Astrocyte of the cerebellum (primary cell): ENCODE data around the gene MBNL2.
A peak's percentile ranks its signal among the peaks of the same experiment; 100 is the strongest.

Experiments used
- DNase-seq: peaks from one replicate; pipeline ENCODE4 v3.0.0-alpha.2; 2011; ENCODE audit warnings: low read depth
- H3K4me3 ChIP-seq: 2 replicates; pipeline ENCODE4 v1.5.1; 2011; ENCODE audit warnings: mild to moderate bottlenecking, low read depth, low read length, moderate library complexity
- in situ Hi-C: cut with HindIII; loops from 2 replicates; pipeline ENCODE4 v1.10.0; 2017; ENCODE audit warnings: low sequenced_read_pairs
- TF ChIP-seq, protein P1 (sequence below): IDR thresholded peaks from 2 replicates; pipeline ENCODE4 v1.5.1; 2012; ENCODE audit warnings: low read length, low read depth, moderate library complexity, mild to moderate bottlenecking; ENCODE audit errors: missing control alignments

Gene MBNL2

DNA sequence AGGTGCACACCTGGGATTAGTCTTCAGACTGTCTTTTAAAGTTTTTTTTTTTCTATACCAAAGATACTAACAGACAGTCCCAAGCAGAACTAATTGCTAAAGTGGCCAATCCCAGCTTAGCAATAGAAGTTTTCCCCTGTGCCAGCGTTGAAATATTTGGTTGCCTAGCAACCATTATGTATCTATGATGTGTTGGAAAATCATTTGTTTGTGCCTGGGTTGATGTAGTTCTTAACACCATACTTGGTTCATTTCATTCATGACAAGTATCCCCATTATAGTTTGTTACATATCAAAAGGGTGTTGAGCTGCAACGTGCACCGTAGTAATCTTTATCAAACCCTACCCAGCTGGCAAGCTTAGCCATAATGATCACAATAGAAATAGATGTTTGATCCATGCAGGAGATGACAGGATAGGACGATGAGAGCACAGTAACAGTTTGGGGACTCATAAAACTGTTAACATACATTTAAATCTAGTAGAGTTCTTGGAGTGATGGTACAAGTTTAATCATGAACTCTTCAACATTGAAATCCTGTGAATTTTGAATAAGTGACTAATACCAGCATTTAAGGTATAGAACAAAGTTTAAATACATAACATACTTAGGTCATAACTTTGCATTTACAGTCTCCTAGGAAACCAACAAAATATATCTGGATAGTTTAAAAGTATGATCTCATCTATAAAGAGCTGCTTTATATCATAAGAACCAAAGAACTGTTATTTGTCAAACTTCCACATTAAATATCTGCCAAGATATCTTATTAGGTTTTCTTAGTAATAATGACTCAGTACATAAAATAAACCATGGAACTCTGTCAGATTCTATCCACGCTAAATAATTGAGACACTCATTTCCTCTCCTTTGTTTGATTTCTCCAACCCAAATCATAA is 73.4 kb downstream of the MBNL2 start:
- no peak overlapping the region for H3K4me3 ChIP-seq
- TF ChIP-seq, protein P1, sequence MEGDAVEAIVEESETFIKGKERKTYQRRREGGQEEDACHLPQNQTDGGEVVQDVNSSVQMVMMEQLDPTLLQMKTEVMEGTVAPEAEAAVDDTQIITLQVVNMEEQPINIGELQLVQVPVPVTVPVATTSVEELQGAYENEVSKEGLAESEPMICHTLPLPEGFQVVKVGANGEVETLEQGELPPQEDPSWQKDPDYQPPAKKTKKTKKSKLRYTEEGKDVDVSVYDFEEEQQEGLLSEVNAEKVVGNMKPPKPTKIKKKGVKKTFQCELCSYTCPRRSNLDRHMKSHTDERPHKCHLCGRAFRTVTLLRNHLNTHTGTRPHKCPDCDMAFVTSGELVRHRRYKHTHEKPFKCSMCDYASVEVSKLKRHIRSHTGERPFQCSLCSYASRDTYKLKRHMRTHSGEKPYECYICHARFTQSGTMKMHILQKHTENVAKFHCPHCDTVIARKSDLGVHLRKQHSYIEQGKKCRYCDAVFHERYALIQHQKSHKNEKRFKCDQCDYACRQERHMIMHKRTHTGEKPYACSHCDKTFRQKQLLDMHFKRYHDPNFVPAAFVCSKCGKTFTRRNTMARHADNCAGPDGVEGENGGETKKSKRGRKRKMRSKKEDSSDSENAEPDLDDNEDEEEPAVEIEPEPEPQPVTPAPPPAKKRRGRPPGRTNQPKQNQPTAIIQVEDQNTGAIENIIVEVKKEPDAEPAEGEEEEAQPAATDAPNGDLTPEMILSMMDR: no peak
- in situ Hi-C loops: no loop called here
- DNase-seq: peak; percentile 47

DNA sequence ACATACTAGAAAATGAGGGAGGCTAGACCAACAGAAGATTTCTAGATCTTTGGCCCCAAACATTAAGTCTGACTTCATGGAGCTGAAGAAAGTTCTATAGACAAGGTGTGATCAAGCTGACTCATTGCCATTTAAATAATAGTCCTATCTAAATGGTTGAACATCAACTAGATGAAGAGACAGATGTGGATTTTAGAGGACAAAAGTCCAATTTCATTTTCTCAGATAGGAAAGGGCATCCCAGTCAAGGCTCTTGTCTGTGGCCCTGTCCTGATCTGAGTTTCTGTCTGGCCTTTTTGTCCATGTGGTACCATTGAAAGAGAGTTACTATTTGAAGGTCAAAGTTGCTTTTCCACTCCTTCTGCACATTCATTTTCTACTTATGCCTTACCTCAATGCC is 74.6 kb downstream of the MBNL2 start:
- in situ Hi-C loops: no loop called here
- no peak for DNase-seq
- H3K4me3 ChIP-seq: no peak overlapping the region
- TF ChIP-seq, protein P1: no peak

DNA sequence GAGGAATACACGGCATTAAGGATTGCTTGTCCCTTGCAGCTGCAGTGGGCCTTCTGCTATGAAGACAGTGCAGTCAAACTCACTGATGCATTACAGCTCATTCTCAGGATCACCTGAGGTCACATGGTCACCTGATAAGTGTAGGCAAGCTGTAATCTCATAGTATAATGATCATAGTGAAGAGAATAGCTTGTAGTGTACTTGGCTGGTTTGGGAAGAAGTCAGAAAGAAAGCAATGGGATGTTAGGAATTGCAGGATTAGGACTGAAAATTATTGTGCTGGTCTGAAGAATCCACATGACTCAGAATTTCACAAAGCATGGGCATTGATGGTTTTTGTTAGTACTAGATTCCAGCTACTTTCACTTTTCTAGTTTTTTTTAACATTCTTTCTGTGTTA is 76.7 kb downstream of the MBNL2 start:
- TF ChIP-seq, protein P1: no peak
- H3K4me3 ChIP-seq: no peak overlapping the region
- in situ Hi-C loops: no loop called here
- no peak for DNase-seq

DNA sequence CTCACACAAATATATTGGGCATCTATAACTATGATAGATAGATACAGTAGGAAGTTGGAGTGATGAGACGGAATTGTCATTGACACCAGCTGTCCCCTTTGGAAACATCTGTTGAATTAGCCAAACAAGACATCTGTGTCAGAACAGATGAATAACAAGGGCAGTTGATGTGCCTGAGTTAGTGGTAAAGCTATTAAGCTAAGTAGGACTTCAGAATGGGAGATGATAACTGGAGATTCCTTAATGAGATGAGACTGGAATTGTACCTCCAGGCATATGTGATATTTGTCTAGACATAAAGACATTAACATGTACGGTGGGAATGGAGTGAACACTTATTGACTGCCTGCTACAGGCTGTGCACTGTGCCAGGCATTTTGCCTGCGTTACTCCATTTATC is 78.7 kb downstream of the MBNL2 start:
- H3K4me3 ChIP-seq: no peak overlapping the region
- TF ChIP-seq, protein P1: no peak
- in situ Hi-C loops: no loop called here
- no peak for DNase-seq

DNA sequence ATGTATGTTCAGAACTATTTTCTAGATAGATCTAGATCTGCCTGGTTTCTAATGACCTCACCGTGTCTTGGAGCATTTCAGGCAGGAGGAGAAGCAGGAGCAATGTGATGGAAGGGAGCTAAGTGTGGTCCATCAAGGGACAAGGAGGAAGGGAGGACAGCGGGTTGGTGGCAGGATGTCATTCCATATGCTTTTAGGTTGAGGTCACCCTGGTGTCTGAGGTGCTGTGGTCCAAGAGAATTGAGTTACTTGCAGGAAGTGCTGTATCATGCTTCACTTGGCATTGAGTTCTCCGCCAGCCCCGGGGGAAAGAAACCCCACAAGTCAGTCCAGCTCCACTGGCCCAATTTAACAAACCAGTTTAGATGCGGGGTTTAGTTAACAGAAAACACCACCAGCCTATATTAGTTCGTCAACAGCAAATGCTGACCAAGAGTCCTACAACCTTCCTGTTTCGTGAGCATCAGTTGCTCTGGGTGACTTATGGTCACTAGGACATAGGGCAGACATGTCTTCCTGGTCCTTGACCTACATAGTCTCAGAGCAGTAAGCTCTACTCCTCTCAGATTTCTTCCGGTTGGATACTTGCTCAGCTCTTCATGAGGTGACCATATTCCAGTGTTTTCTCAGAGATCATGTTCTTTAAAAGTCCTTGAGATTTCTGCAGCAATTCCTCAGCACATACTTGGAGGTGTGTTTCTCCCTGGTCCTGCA is 79.4 kb downstream of the MBNL2 start:
- in situ Hi-C loops: no loop called here
- no peak overlapping the region for H3K4me3 ChIP-seq
- TF ChIP-seq, protein P1: no peak
- no peak for DNase-seq

DNA sequence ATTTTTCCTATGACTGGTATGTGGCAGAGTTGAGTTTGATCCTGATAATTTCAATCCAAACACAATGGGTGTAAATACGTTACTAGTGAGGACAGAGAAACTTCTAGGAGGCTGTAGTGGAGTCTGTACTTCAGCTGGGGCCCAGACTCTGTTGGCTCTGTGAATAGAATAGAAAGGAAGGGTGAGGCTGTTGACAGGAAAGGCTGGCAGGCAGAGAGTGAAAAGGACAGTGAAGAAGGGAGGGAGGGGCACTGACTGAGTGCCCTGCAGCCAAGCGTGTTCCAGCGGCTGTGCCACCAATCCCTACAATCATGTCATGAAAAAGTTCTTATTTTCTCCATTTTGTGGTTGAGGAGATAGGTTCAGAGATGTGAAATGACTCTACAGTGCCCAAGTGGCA is 80.5 kb downstream of the MBNL2 start:
- in situ Hi-C loops: no loop called here
- TF ChIP-seq, protein P1: no peak
- no peak overlapping the region for H3K4me3 ChIP-seq
- no peak for DNase-seq
